ENCODE measurements around the gene PTGER3.

Gene PTGER3

GRCh38 chr1:71049951-71050598 lies 2.5 kb upstream of the PTGER3 start:
- DNase-seq = peak; percentile 36

- no peak for DNase-seq
These were observed 553 bp downstream of the PTGER3 start for GRCh38 chr1:71046891-71047634.

DNA sequence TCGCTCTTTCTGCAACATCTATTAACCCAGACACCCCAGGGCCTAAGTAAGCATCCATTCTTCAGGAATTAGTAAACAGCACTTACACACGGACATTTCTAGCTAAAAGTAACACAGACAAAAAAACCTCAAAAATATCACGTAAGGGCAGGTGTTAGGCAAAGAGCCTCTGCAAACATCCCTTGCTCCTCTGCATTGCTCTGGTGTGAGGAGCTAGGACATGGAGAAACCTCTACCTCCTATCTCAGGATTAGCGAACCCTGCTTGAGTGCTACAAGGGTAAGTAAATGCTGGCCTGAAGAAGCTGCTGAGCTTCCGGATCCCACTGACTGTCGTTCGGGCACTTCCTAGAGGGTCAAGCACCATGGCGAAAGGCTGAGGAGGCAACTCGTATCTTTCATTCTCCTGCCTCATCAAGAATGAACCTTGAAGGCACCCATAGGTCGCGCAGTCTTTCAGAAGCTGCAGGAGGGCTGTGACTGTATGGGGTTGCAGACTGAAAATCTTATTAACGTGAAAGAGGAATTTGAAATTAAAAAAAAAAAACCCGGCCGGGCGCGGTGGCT lies 2.1 kb downstream of the PTGER3 start:
- no peak for DNase-seq

GRCh38 chr1:71044833-71045232 lies 2.8 kb downstream of the PTGER3 start:
- no peak for DNase-seq

DNA sequence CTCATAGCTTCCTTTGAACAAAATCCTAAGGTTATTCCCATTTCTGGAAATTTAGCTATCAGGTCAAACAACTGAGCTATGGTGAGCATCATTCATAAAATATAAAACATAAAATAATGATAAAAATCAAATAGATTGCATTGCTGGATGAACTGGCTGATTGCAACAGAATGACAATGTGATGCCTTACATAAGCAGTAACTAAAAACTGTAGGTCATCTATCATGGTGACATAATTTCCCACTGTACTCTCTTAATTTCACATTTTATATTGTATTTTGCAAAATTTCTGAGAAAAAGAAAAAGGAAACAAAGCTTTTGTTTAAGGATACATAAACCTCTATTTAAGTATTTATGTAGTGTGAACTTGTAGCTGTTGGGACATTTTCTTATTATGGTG lies 4.6 kb downstream of the PTGER3 start:
- DNase-seq = no peak

DNA sequence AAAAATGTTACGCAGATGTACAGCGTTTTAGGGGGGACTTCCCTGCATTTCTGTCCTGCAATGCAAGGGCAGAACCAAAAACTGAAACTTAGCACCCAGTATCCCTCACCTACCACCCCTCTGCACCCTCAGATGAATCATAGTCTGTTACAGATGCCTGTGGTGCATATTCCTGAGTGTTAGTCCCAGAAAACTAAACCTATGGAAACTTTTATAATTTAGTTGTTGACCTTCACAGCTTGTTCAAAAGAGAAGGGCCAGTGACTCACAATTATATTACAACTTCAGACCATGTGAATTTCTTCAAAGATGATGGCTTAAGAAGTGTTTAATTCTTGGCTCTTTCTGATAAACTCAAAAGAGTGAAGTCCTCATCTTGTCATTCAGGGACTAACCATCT lies 5.8 kb downstream of the PTGER3 start:
- DNase-seq = no peak

GRCh38 chr1:71039661-71040262 lies 7.9 kb downstream of the PTGER3 start:
- DNase-seq = no peak

DNA sequence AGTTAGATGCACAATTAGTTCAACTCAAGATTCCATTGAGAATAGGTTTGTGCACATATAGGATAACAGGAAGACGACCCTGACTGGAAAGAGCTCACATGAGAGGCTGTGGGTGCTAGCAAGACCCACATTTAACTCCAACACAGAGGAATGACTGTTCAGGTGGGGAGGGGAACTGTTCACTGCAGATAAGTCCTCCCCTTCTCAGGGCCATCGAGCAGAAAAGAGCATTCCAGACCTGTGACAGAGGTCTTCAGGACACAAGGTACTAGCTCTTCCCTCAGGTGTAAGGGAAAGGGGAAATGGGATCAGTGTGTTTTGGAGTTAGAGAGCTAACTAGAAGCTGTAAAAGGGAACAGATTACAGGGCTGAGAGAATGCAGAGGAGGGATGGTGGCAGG lies 8.7 kb downstream of the PTGER3 start:
- no peak for DNase-seq

DNA sequence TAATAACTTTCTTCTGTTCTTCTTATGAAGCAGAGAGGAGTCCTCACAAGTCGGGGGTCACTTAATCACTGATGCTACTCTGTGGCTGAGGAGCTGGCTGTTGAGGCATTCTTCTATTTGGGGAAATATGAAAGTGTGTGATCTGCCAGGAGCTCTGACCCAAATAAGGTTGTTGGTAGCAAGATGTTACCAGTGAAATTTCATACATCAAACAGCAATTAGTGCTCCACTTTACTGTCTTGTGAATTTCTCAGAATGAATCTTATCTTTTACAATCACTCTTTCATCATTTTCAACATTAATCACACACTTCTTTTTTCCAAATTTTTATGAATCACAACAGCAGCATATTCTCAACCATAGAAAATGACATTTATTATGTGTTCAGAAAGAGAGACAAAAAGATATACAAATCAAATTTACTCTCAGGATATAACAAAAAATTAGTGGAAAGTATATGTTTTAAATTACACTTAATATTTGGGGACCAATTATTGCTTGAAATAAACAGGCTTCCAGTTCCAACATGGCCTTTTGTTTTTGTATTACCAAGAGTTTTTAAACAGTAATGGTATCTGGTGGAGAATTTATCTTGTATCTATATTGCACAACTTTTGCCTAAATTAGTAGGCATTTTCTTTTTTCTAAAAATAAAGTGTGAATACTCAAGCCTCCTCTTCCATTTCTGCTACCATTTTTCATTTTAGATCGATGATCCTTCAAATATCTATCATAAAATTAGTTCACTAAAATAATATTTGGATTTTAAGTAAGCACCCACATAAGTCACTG lies 9.6 kb downstream of the PTGER3 start:
- no peak for DNase-seq

- no peak for DNase-seq
These were observed 10.6 kb downstream of the PTGER3 start for GRCh38 chr1:71037066-71037465.

DNA sequence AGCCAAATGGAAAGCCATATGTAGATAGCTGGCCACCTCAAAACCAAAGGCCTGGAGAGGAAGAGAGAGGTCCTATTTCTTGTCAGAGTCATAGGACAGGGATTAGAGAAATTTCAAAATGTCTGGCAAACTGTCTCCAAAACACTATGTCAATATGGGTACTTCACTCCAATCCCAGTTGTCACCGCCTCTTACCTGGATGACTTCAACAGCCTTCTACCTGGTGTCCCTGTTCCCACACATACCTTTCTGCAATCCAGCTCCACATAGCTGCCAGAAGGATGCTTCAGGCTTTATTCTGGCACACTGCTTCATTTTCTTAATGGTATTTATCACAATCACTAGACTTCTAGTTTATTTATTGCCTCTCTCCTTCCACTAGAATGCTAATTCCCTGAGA lies 14.5 kb downstream of the PTGER3 start:
- DNase-seq = no peak

GRCh38 chr1:71031426-71031825 lies 16.2 kb downstream of the PTGER3 start:
- no peak for DNase-seq

- no peak for DNase-seq
These were observed 17.6 kb downstream of the PTGER3 start for GRCh38 chr1:71030026-71030425.

DNA sequence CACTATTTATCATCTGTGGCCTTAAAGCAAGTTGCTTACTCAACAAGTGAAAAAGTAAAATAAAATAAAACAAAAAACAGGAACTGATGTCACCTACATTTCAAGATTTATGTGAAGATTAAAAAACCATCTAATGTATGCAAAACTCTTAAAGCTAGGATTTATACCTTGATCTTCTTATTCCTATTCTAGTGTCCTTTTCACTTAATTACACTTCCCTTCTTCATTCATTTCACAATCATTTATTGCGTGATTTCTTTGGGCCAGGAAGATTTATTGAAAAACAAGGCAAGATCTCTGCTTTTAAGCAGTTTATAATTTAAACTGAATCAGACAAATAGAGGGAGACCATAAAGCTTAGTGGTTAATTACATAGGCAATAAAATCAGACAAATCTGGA lies 18.6 kb downstream of the PTGER3 start:
- DNase-seq = no peak

DNA sequence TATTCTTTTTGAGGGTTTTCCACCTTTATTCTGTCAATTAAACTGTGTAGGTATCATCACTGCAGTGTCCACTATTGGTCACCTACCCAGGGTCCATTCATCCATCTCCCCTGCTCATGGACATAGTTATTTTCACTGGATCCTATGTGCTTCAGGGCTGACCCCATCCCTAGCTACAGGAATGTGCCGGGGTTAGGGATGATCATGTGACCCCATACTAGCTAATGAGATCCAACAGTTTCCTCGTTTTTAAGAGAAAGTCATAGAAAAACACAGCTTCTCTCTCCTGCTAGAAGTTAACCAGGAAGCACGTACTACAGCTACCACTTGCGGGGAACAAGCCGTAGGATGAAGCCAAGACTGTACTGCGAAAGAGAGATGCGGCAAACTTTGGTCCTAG lies 19.6 kb downstream of the PTGER3 start:
- no peak for DNase-seq

DNA sequence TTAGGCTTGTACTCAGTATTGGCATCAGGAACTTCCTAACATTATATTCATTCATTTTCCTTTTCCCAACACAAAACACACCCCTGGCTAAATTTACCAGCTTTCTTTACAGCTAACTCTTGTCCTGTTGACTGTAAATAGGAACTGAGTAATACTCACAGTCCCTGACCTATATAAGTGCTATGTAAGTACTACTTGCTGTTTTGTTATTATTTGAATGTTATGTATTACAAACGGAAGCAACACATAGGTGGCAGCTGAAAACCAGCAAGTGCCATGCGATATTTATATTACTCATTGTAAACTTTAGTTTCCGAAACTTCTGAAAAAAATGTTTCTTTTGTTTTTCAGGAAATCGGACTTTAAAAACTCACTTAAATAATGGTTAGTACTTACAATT lies 21.5 kb downstream of the PTGER3 start:
- no peak for DNase-seq

- DNase-seq = no peak
These were observed 24.1 kb downstream of the PTGER3 start for GRCh38 chr1:71023515-71023914.

DNA sequence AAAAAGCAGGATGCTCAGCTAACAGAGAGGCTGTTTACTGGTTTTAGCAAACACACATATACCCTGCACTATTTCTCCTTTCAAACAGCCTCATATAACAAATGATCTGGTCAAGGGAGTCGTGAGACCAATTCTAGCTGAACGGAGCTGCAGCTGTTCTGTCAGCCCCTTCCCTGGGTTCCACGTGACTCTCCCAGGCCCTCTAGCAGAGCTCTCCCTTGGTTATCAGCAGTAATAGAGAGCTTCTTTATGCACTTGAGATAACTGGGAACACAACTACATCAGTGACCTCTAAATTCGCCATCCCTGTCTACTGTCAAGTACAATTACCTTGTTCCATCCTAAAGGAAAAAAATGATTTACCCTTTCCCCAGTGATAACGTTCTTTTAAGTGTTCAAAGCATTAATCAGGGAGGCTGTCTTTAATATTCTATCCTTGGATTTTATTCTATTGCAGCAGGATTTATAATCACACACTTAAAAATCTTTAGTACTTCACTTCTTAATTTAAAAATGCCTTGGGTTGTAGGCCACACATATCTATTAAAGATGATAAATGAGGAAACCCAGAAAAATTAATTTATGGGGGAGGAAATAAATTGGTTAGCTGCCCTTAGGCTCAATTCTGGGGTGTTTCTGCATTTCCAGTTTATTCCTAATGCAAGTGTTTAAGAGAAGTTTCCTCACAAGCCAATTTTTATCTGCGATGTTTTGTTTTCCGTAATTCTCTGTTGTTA lies 28.2 kb downstream of the PTGER3 start:
- DNase-seq = no peak

- DNase-seq = no peak
These were observed 28.8 kb downstream of the PTGER3 start for GRCh38 chr1:71018791-71019190.

- no peak for DNase-seq
These were observed 31.9 kb downstream of the PTGER3 start for GRCh38 chr1:71015745-71016144.

- DNase-seq = no peak
These were observed 33.4 kb downstream of the PTGER3 start for GRCh38 chr1:71014178-71014579.

- no peak for DNase-seq
These were observed 44.7 kb downstream of the PTGER3 start for GRCh38 chr1:71002709-71003475.
